GM18498 (cell line): ENCODE data around the gene DPH5.
A peak's percentile ranks its signal among the peaks of the same experiment; 100 is the strongest.
"Not testable (repeated sequence)": the region's sequence is repeated elsewhere in the genome, so short reads cannot be mapped to it uniquely, and the experiment has no call there.

Source experiments
- ATAC-seq: cut with Tn5 transposase; IDR thresholded peaks from one replicate; pipeline ENCODE4 v1.9.1; 2021; ENCODE audit warnings: mild to moderate bottlenecking, moderate library complexity; ENCODE audit not compliant: unreplicated experiment

Gene DPH5

GRCh38 chr1:101032129-101032528 is 6.5 kb upstream of the DPH5 start:
- not testable (repeated sequence) for ATAC-seq

GRCh38 chr1:101030881-101031280 is 5.3 kb upstream of the DPH5 start:
- no peak for ATAC-seq

- ATAC-seq, result no peak
These were observed 3.6 kb upstream of the DPH5 start for GRCh38 chr1:101029184-101029583.

GRCh38 chr1:101028466-101028865 is 2.9 kb upstream of the DPH5 start:
- no peak for ATAC-seq

GRCh38 chr1:101027194-101027772 is 1.7 kb upstream of the DPH5 start:
- ATAC-seq, result no peak

GRCh38 chr1:101026430-101026788 is 825 bp upstream of the DPH5 start:
- ATAC-seq, result no peak

- ATAC-seq, result peak; percentile 29
These were observed 314 bp downstream of the DPH5 start for GRCh38 chr1:101025283-101025656.

GRCh38 chr1:101022294-101022693 is 3.3 kb downstream of the DPH5 start:
- no peak for ATAC-seq

- no peak for ATAC-seq
These were observed 8.1 kb downstream of the DPH5 start for GRCh38 chr1:101017448-101017847.

- ATAC-seq, result no peak
These were observed 11.8 kb downstream of the DPH5 start for GRCh38 chr1:101013776-101014175.

- no peak for ATAC-seq
These were observed 17.3 kb downstream of the DPH5 start for GRCh38 chr1:101008229-101008834.

GRCh38 chr1:101006553-101006952 is 19.0 kb downstream of the DPH5 start:
- ATAC-seq, result no peak

- no peak for ATAC-seq
These were observed 19.7 kb downstream of the DPH5 start for GRCh38 chr1:101005871-101006270.

- no peak for ATAC-seq
These were observed 20.4 kb downstream of the DPH5 start for GRCh38 chr1:101005183-101005582.

- ATAC-seq, result no peak
These were observed 20.9 kb downstream of the DPH5 start for GRCh38 chr1:101004670-101005069.

GRCh38 chr1:101004061-101004460 is 21.5 kb downstream of the DPH5 start:
- ATAC-seq, result peak; percentile 59

- no peak for ATAC-seq
These were observed 22.5 kb downstream of the DPH5 start for GRCh38 chr1:101003012-101003650.

GRCh38 chr1:101002551-101002950 is 23.0 kb downstream of the DPH5 start:
- no peak for ATAC-seq

GRCh38 chr1:101000131-101000873 is 25.3 kb downstream of the DPH5 start:
- no peak for ATAC-seq

- no peak for ATAC-seq
These were observed 27.2 kb downstream of the DPH5 start for GRCh38 chr1:100998426-100998825.

- no peak for ATAC-seq
These were observed 30.2 kb downstream of the DPH5 start for GRCh38 chr1:100995198-100995988.
